DOHH2 (cell line): ENCODE measurements around the gene MKKS.
"Not testable (repeated sequence)": the region's sequence is repeated elsewhere in the genome, so short reads cannot be mapped to it uniquely, and the experiment has no call there.

Experiments
- H3F3A ChIP-seq: fragments of 200-600 bp; sonication (generic), shearing (Covaris generic); 2 replicates; pipeline ENCODE4 v1.6.0; 2016; ENCODE audit warnings: antibody characterized with exemption, mild to moderate bottlenecking; ENCODE audit not compliant: control insufficient read depth, insufficient read depth
- H3K27ac ChIP-seq: fragments of 200-600 bp; sonication (generic); 2 replicates; pipeline ENCODE4 v1.5.1; 2014; ENCODE audit warnings: low read depth, mild to moderate bottlenecking, low read length, moderate library complexity
- H3K27me3 ChIP-seq: fragments of 200-600 bp; sonication (generic); 2 replicates; pipeline ENCODE4 v1.6.1; 2014; ENCODE audit warnings: mild to moderate bottlenecking, low read length, mixed read lengths; ENCODE audit not compliant: control insufficient read depth
- H3K36me3 ChIP-seq: fragments of 200-600 bp; sonication (generic); 2 replicates; pipeline ENCODE4 v1.6.1; 2014; ENCODE audit warnings: mild to moderate bottlenecking, low read length, moderate library complexity, mixed read lengths; ENCODE audit not compliant: control insufficient read depth
- H3K4me1 ChIP-seq: fragments of 200-600 bp; sonication (generic); 2 replicates; pipeline ENCODE4 v1.6.1; 2014; ENCODE audit warnings: mild to moderate bottlenecking, low read length, mixed read lengths; ENCODE audit not compliant: control insufficient read depth
- H3K4me2 ChIP-seq: fragments of 200-600 bp; sonication (generic); 2 replicates; pipeline ENCODE4 v1.6.0; 2014; ENCODE audit warnings: mild to moderate bottlenecking, low read length, moderate library complexity
- H3K4me3 ChIP-seq: fragments of 200-600 bp; sonication (generic); 2 replicates; pipeline ENCODE4 v1.5.1; 2014; ENCODE audit warnings: mild to moderate bottlenecking, low read length, mixed read lengths
- H3K79me2 ChIP-seq: fragments of 200-600 bp; sonication (generic); 2 replicates; pipeline ENCODE4 v1.6.1; 2014; ENCODE audit warnings: mild to moderate bottlenecking, low read length, mixed read lengths; ENCODE audit not compliant: control insufficient read depth
- H3K9me2 ChIP-seq: fragments of 200-600 bp; sonication (generic); replicated peaks from 2 replicates; pipeline ENCODE4 v1.6.1; 2014; ENCODE audit warnings: mild to moderate bottlenecking, low read length, mixed read lengths; ENCODE audit not compliant: control insufficient read depth
- H3K9me3 ChIP-seq: fragments of 200-600 bp; sonication (generic); 2 replicates; pipeline ENCODE4 v1.6.1; 2014; ENCODE audit warnings: antibody characterized with exemption, low read length, mixed read lengths; ENCODE audit not compliant: control insufficient read depth, insufficient read depth
- H4K20me1 ChIP-seq: fragments of 200-600 bp; sonication (generic); 2 replicates; pipeline ENCODE4 v1.6.0; 2014; ENCODE audit warnings: low read depth, mild to moderate bottlenecking, antibody characterized with exemption, low read length, moderate library complexity; ENCODE audit not compliant: control insufficient read depth, insufficient read depth
- CTCF ChIP-seq: fragments of 200-600 bp; sonication (generic); IDR thresholded peaks from one replicate; pipeline ENCODE4 v1.5.1; 2014; ENCODE audit warnings: antibody characterized with exemption, mild to moderate bottlenecking, low read depth, low read length; ENCODE audit not compliant: poor library complexity, severe bottlenecking
- EZH2phosphoT487 ChIP-seq: fragments of 200-600 bp; sonication (generic); IDR thresholded peaks from 2 replicates; pipeline ENCODE4 v1.6.1; 2017; ENCODE audit warnings: borderline replicate concordance, mild to moderate bottlenecking, antibody characterized with exemption, low read length, moderate library complexity, mixed read lengths

Gene MKKS

GRCh38 chr20:10423735-10424134 lies 10.3 kb downstream of the MKKS start:
- Histone ChIP-seq H3F3A (peaks cover 7% of the 10 kb centered on the region), H4K20me1 (peaks cover 15% of the 10 kb centered on the region; the same call in 1 of the 2 replicates), H3K27ac (no peak overlapping the region), H3K9me3 (no peaks in the 10 kb centered on the region), H3K4me2 (no peak overlapping the region), H3K4me1 (0 out of 2 replicates have a peak, but pooled peaks cover 4% of the 10 kb centered on the region), H3K9me2 (no peaks in the 10 kb centered on the region), H3K79me2 (peaks cover 61% of the 10 kb centered on the region), H3K4me3 (no peak overlapping the region), H3K36me3 (peaks cover 29% of the 10 kb centered on the region), H3K27me3 (no peaks in the 10 kb centered on the region)
- TF ChIP-seq CTCF (no peak), EZH2phosphoT487 (no peak)

GRCh38 chr20:10419550-10420133 lies 14.4 kb downstream of the MKKS start:
- TF ChIP-seq CTCF = no peak
- no peak for TF ChIP-seq EZH2phosphoT487
- no peak overlapping the region for H3K27ac ChIP-seq
- peaks cover 47% of the 10 kb centered on the region for H3K36me3 ChIP-seq
- peaks cover 19% of the 10 kb centered on the region for H3K4me1 ChIP-seq
- H3K4me3 ChIP-seq = no peak overlapping the region
- H4K20me1 ChIP-seq = 0 out of 2 replicates have a peak, but pooled peaks cover 3% of the 10 kb centered on the region
- H3F3A ChIP-seq = no peaks in the 10 kb centered on the region
- no peaks in the 10 kb centered on the region for H3K9me3 ChIP-seq
- no peak overlapping the region for H3K4me2 ChIP-seq
- H3K27me3 ChIP-seq = no peaks in the 10 kb centered on the region
- no peaks in the 10 kb centered on the region for H3K9me2 ChIP-seq
- peaks cover 35% of the 10 kb centered on the region for H3K79me2 ChIP-seq

GRCh38 chr20:10417218-10417617 lies 16.8 kb downstream of the MKKS start:
- not testable (repeated sequence) for H4K20me1 ChIP-seq, H3K9me2 ChIP-seq, H3K9me3 ChIP-seq, H3K4me3 ChIP-seq, H3K27me3 ChIP-seq, H3F3A ChIP-seq, H3K4me2 ChIP-seq, H3K27ac ChIP-seq
- peaks cover 20% of the 10 kb centered on the region for H3K79me2 ChIP-seq
- H3K4me1 ChIP-seq = peaks cover 19% of the 10 kb centered on the region
- peaks cover 58% of the 10 kb centered on the region for H3K36me3 ChIP-seq

- H3K27ac ChIP-seq = no peak overlapping the region
- TF ChIP-seq CTCF (no peak), EZH2phosphoT487 (no peak)
Measured at GRCh38 chr20:10415013-10415650, 18.9 kb downstream of the MKKS start.

More at GRCh38 chr20:10415013-10415650, 18.9 kb downstream of the MKKS start:
- no peaks in the 10 kb centered on the region for H3F3A ChIP-seq
- H3K9me2 ChIP-seq = no peaks in the 10 kb centered on the region
- H3K4me2 ChIP-seq = no peak overlapping the region
- H3K79me2 ChIP-seq = peaks cover 13% of the 10 kb centered on the region
- H3K4me3 ChIP-seq = no peak overlapping the region
- H3K36me3 ChIP-seq = peaks cover 57% of the 10 kb centered on the region
- H4K20me1 ChIP-seq = 0 out of 2 replicates have a peak, but pooled peaks cover 3% of the 10 kb centered on the region
- no peaks in the 10 kb centered on the region for H3K27me3 ChIP-seq
- no peaks in the 10 kb centered on the region for H3K9me3 ChIP-seq
- H3K4me1 ChIP-seq = peaks cover 19% of the 10 kb centered on the region
